KOPT-K1 (cell line): ENCODE results near the gene SLIT3.

Experiments
- H3K27ac ChIP-seq: fragments of 200-600 bp; sonication (generic); 2 replicates; pipeline ENCODE4 v1.5.1; 2016; ENCODE audit warnings: antibody characterized with exemption, mild to moderate bottlenecking, low read depth, low read length; ENCODE audit not compliant: poor library complexity, severe bottlenecking
- H3K36me3 ChIP-seq: fragments of 200-600 bp; sonication (generic); 2 replicates; pipeline ENCODE4 v1.5.1; 2017; ENCODE audit warnings: antibody characterized with exemption, mild to moderate bottlenecking, low read length, moderate library complexity; ENCODE audit not compliant: insufficient read depth
- H3K9me3 ChIP-seq: fragments of 200-600 bp; sonication (generic); 2 replicates; pipeline ENCODE4 v1.5.1; 2017; ENCODE audit warnings: antibody characterized with exemption, low read length, mild to moderate bottlenecking; ENCODE audit not compliant: insufficient read depth, poor library complexity, severe bottlenecking

The SLIT3 gene

GRCh38 chr5:169300468-169301385 is at the start of gene SLIT3:
Gene SLIT3 (minus strand): TSS chr5:169301139. CDS start chr5:169300709, 430 bp downstream.
- Histone ChIP-seq H3K9me3 (no peaks in the 10 kb centered on the region), H3K36me3 (no peaks in the 10 kb centered on the region), H3K27ac (no peak within 1 kb of the TSS)

DNA sequence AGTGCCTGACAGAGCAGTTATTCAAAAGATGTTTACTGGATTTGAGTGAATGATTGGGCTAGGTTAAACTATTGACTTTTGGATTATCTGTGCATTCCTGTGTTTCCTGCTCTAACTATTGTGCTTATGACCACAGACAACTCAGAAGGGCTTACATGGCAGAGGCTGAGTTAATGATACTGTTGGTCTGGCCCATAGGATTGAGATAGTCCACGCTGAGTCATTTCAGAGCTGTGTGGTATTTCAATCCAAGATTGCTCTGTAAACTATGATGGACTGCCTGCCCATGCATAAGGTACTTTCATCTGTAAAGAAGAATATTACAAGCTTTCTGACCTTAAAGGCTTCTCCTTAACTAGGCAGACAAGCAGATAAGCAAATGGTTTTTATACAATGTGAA is 49.1 kb upstream of the SLIT3 start:
- no peaks in the 10 kb centered on the region for H3K9me3 ChIP-seq
- no peak overlapping the region for H3K27ac ChIP-seq
- no peaks in the 10 kb centered on the region for H3K36me3 ChIP-seq

- no peaks in the 10 kb centered on the region for H3K9me3 ChIP-seq
- H3K27ac ChIP-seq: no peak overlapping the region
- no peaks in the 10 kb centered on the region for H3K36me3 ChIP-seq
These were observed 46.8 kb upstream of the SLIT3 start for GRCh38 chr5:169347786-169348185.

DNA sequence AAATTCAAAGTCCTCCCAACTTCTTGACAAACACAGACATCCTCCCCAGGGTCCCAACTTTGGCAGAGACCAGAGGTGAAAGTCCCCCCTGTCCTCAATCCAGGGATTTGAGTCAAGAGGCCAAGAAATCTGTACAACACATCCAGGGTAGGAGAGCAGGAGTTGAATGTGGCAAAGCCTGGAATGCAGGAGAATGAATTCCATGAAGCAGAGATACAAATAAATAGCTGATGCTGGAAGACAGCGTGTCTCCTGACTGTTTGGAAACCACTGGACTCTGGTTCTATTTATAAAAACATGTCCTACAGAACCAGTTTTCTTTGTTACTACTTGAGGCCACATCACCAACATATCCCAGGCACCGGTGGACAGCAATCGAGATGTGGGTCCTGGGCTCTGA is 43.7 kb upstream of the SLIT3 start:
- Histone ChIP-seq H3K27ac (no peak overlapping the region), H3K36me3 (no peaks in the 10 kb centered on the region), H3K9me3 (no peaks in the 10 kb centered on the region)

- Histone ChIP-seq H3K9me3 (no peaks in the 10 kb centered on the region), H3K36me3 (no peaks in the 10 kb centered on the region), H3K27ac (no peak overlapping the region)
These were observed 42.8 kb upstream of the SLIT3 start for GRCh38 chr5:169343766-169344165.

DNA sequence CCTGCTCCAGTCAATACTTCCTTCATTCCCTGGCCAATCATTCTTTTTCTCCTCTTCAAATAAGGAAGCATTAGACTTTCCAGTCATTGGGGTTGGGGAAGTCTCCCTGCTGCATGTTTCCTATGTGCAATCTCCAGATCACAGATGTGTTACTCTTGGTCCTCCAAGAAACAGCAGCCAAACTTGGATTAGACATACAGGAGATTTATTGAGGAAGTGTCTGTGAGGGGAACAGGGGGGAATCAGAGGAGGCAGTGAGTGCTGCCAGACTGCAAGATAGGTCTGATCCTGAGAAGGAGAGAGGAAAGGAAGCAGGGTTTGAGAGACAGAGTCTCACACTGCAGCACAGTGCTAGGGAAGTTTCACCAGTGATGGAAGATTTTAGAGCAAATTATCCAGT is 40.6 kb upstream of the SLIT3 start:
- no peaks in the 10 kb centered on the region for H3K9me3 ChIP-seq
- H3K27ac ChIP-seq: no peak overlapping the region
- H3K36me3 ChIP-seq: no peaks in the 10 kb centered on the region

GRCh38 chr5:169339869-169340268 is 38.9 kb upstream of the SLIT3 start:
- Histone ChIP-seq H3K36me3 (no peaks in the 10 kb centered on the region), H3K9me3 (no peaks in the 10 kb centered on the region)

GRCh38 chr5:169336242-169336641 is 35.3 kb upstream of the SLIT3 start:
- Histone ChIP-seq H3K27ac (no peak overlapping the region), H3K36me3 (no peaks in the 10 kb centered on the region), H3K9me3 (no peaks in the 10 kb centered on the region)

More at GRCh38 chr5:169339869-169340268, 38.9 kb upstream of the SLIT3 start:
- H3K27ac ChIP-seq: no peak overlapping the region

DNA sequence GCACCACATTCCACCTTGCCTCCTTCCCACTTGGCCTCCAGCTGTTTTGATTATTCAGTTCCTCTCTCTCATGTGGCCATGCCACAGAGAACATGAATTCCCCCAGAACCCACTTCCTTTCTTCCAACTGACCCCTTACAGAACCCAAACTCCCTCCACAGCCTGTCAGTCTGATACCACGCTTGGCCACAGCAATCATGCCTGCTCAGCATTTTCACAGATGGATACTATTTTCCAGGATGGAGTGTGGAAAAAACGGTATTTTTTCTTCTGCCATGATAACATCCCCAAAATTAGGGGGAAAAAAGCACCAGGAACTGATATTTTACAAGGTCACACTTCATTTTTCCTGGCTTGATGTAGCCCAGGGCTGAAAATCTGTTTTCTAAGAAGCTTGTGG is 34.9 kb upstream of the SLIT3 start:
- Histone ChIP-seq H3K9me3 (no peaks in the 10 kb centered on the region), H3K27ac (no peak overlapping the region), H3K36me3 (no peaks in the 10 kb centered on the region)

DNA sequence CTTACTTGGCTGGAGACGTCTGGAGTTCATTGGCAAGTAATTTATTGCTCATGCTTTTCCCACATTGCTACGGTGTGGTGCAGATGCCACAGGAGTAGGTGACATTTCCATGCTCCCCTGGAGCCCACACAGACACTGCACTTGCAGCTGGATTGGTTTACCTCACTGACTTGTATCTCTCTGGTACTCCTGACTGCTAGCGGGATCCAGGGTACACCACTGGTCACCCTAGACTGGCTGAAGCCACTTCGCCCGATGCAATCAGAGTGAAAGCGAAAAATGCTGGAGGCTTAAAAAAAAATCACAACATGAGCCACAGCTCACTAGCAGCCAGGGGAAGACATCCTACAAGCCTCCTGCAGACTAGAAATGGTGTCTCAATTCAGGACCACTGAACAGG is 32.6 kb upstream of the SLIT3 start:
- Histone ChIP-seq H3K27ac (no peak overlapping the region), H3K36me3 (no peaks in the 10 kb centered on the region), H3K9me3 (no peaks in the 10 kb centered on the region)

- Histone ChIP-seq H3K27ac (no peak overlapping the region), H3K36me3 (no peaks in the 10 kb centered on the region), H3K9me3 (no peaks in the 10 kb centered on the region)
These were observed 30.4 kb upstream of the SLIT3 start for GRCh38 chr5:169331292-169331852.

- no peaks in the 10 kb centered on the region for H3K36me3 ChIP-seq
- no peaks in the 10 kb centered on the region for H3K9me3 ChIP-seq
- no peak overlapping the region for H3K27ac ChIP-seq
These were observed 27.5 kb upstream of the SLIT3 start for GRCh38 chr5:169328401-169328800.

GRCh38 chr5:169325273-169325672 is 24.3 kb upstream of the SLIT3 start:
- H3K36me3 ChIP-seq: no peaks in the 10 kb centered on the region
- no peak overlapping the region for H3K27ac ChIP-seq
- H3K9me3 ChIP-seq: no peaks in the 10 kb centered on the region

DNA sequence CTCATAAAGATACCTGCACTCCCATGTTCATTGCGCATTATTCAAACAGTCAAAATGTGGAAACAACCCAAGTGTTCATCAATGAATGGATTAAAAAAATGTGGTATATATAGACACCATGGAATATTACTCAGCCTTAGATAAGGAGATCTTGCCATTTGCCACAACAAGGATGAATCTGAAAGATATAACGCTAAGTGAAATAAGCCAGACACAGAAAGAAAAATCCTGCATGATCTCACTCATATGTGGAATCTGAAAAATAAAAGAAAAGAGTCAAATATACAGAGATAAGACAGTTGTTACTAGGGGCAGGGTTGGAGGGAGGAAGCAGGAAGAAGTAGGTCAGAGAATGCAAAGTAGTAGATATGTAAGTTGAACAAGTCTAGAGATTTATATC is 17.6 kb upstream of the SLIT3 start:
- Histone ChIP-seq H3K27ac (no peak overlapping the region), H3K36me3 (no peaks in the 10 kb centered on the region)

GRCh38 chr5:169307646-169308045 is 6.7 kb upstream of the SLIT3 start:
- Histone ChIP-seq H3K36me3 (no peaks in the 10 kb centered on the region), H3K27ac (no peak overlapping the region), H3K9me3 (no peaks in the 10 kb centered on the region)

More for the DNA sequence above, 17.6 kb upstream of the SLIT3 start:
- no peaks in the 10 kb centered on the region for H3K9me3 ChIP-seq

GRCh38 chr5:169305366-169305765 is 4.4 kb upstream of the SLIT3 start:
- H3K36me3 ChIP-seq: no peaks in the 10 kb centered on the region

More at GRCh38 chr5:169305366-169305765, 4.4 kb upstream of the SLIT3 start:
- H3K27ac ChIP-seq: no peak overlapping the region
- no peaks in the 10 kb centered on the region for H3K9me3 ChIP-seq
